ENCODE measurements around the gene S100A2.

The S100A2 gene

GRCh38 chr1:153534226-153534924 is 31.3 kb downstream of the S100A2 start:
- TF ChIP-seq CTCF (IDR thresholded peaks at IDR 0.05; ENCODE audit: control insufficient read depth, insufficient read depth, low read depth, low read length, missing control alignments) = no peak
- DNase-seq (ENCODE audit: low read depth) = no peak
- peak overlapping the region; percentile 71 for H3K4me3 ChIP-seq (ENCODE audit: control insufficient read depth, low read depth, low read length)

- peak; percentile 77 for DNase-seq (ENCODE audit: low read depth)
- peak overlapping the region; percentile 71 for H3K4me3 ChIP-seq (ENCODE audit: control insufficient read depth, low read depth, low read length)
- no peak for TF ChIP-seq CTCF (IDR thresholded peaks at IDR 0.05; ENCODE audit: control insufficient read depth, insufficient read depth, low read depth, low read length, missing control alignments)
Observed at GRCh38 chr1:153533689-153534201, 31.9 kb downstream of the S100A2 start.

- peak overlapping the region; percentile 71 for H3K4me3 ChIP-seq (ENCODE audit: control insufficient read depth, low read depth, low read length)
- TF ChIP-seq CTCF (IDR thresholded peaks at IDR 0.05; ENCODE audit: control insufficient read depth, insufficient read depth, low read depth, low read length, missing control alignments) = peak; percentile 95
- peak; percentile 64 for DNase-seq (ENCODE audit: low read depth)
Observed at GRCh38 chr1:153532769-153533599, 32.7 kb downstream of the S100A2 start.

GRCh38 chr1:153532181-153532580 is 33.5 kb downstream of the S100A2 start:
- H3K4me3 ChIP-seq (ENCODE audit: control insufficient read depth, low read depth, low read length) = no peak overlapping the region
- no peak for TF ChIP-seq CTCF (IDR thresholded peaks at IDR 0.05; ENCODE audit: control insufficient read depth, insufficient read depth, low read depth, low read length, missing control alignments)
- no peak for DNase-seq (ENCODE audit: low read depth)

- no peak for TF ChIP-seq CTCF (IDR thresholded peaks at IDR 0.05; ENCODE audit: control insufficient read depth, insufficient read depth, low read depth, low read length, missing control alignments)
- no peak overlapping the region for H3K4me3 ChIP-seq (ENCODE audit: control insufficient read depth, low read depth, low read length)
- DNase-seq (ENCODE audit: low read depth) = no peak
Observed at GRCh38 chr1:153531638-153532037, 34.0 kb downstream of the S100A2 start.

GRCh38 chr1:153527683-153528040 is 38.0 kb downstream of the S100A2 start:
- no peak overlapping the region for H3K4me3 ChIP-seq (ENCODE audit: control insufficient read depth, low read depth, low read length)
- DNase-seq (ENCODE audit: low read depth) = no peak
- TF ChIP-seq CTCF (IDR thresholded peaks at IDR 0.05; ENCODE audit: control insufficient read depth, insufficient read depth, low read depth, low read length, missing control alignments) = no peak
